Measurements from ENCODE around the gene SERPINF2.

SERPINF2 gene

GRCh38 chr17:1774390-1775176, 31.9 kb downstream of the SERPINF2 start:
- Histone ChIP-seq H3K4me3 (ENCODE audit: insufficient read depth, low read depth, low read length) (no peak overlapping the region), H3K9me3 (ENCODE audit: control insufficient read depth, low read length) (no peaks in the 10 kb centered on the region), H3K36me3 (ENCODE audit: control insufficient read depth, insufficient read depth, low read length) (peaks cover 21% of the 10 kb centered on the region), H3K4me1 (ENCODE audit: control insufficient read depth, insufficient read depth, low read length) (peaks cover 11% of the 10 kb centered on the region), H3K27ac (ENCODE audit: insufficient read depth, low read depth, low read length, poor library complexity, severe bottlenecking) (no peak overlapping the region), H3K27me3 (ENCODE audit: control insufficient read depth, insufficient read depth, low read length, poor library complexity, severe bottlenecking) (no peaks in the 10 kb centered on the region)
- 90% methylated on average over 21 of the region's 21 CpGs for WGBS, 2 experiments

DNA sequence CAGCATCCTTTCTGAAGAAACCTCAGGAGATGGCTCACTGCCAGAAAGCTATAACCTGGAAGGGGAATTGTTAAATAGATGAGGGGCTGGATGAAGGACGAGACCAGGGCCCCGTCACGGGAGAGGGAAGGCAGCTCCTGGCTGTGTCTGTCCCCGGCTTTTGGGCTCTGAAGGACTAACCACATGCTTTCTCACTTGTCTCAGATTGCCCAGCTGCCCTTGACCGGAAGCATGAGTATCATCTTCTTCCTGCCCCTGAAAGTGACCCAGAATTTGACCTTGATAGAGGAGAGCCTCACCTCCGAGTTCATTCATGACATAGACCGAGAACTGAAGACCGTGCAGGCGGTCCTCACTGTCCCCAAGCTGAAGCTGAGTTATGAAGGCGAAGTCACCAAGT, 33.7 kb downstream of the SERPINF2 start:
- Histone ChIP-seq H3K4me3 (ENCODE audit: insufficient read depth, low read depth, low read length) (no peak overlapping the region), H3K27ac (ENCODE audit: insufficient read depth, low read depth, low read length, poor library complexity, severe bottlenecking) (no peak overlapping the region), H3K4me1 (ENCODE audit: control insufficient read depth, insufficient read depth, low read length) (peaks cover 5% of the 10 kb centered on the region), H3K9me3 (ENCODE audit: control insufficient read depth, low read length) (no peaks in the 10 kb centered on the region), H3K27me3 (ENCODE audit: control insufficient read depth, insufficient read depth, low read length, poor library complexity, severe bottlenecking) (no peaks in the 10 kb centered on the region), H3K36me3 (ENCODE audit: control insufficient read depth, insufficient read depth, low read length) (peaks cover 26% of the 10 kb centered on the region)
- WGBS, 2 experiments = 96% methylated on average over 10 of the region's 10 CpGs

- Histone ChIP-seq H3K4me3 (ENCODE audit: insufficient read depth, low read depth, low read length) (no peak overlapping the region), H3K27ac (ENCODE audit: insufficient read depth, low read depth, low read length, poor library complexity, severe bottlenecking) (no peak overlapping the region), H3K4me1 (ENCODE audit: control insufficient read depth, insufficient read depth, low read length) (peaks cover 5% of the 10 kb centered on the region), H3K36me3 (ENCODE audit: control insufficient read depth, insufficient read depth, low read length) (peaks cover 31% of the 10 kb centered on the region), H3K27me3 (ENCODE audit: control insufficient read depth, insufficient read depth, low read length, poor library complexity, severe bottlenecking) (no peaks in the 10 kb centered on the region), H3K9me3 (ENCODE audit: control insufficient read depth, low read length) (no peaks in the 10 kb centered on the region)
- WGBS, 2 experiments = 92 to 96% methylated on average over 7 of the region's 7 CpGs
Measured at GRCh38 chr17:1776857-1777256, 34.2 kb downstream of the SERPINF2 start.

DNA sequence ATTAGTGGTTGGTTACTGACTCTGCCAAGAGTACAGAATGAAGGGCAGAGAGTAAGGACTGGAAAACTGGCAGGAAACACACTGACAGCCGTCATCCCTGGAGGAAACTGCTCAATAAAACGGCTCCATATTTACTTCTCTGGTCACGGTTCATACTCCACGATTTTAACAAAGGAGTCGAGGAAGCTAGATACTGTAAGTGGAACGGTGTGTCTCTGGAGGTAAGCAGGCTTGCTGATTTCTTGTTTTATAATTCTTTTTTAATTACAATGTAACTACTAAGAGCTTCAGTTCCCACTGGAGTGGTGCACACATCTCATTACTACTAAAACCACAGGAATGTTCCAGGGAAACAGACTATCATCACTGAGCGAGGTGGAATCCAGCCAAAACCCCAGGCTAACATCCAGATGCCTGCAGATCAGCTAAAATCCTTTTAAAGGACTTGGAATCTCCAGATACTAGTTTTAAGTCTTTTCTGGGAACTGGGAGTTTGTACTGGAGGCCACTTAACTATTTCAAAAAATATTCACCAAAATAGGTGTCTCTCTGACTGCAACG, 37.0 kb downstream of the SERPINF2 start:
- WGBS, 2 experiments = 97% methylated on average over 7 to 8 of the region's 8 CpGs
- Histone ChIP-seq H3K4me1 (ENCODE audit: control insufficient read depth, insufficient read depth, low read length) (peaks cover 5% of the 10 kb centered on the region), H3K9me3 (ENCODE audit: control insufficient read depth, low read length) (no peaks in the 10 kb centered on the region), H3K27me3 (ENCODE audit: control insufficient read depth, insufficient read depth, low read length, poor library complexity, severe bottlenecking) (no peaks in the 10 kb centered on the region), H3K4me3 (ENCODE audit: insufficient read depth, low read depth, low read length) (no peak overlapping the region), H3K36me3 (ENCODE audit: control insufficient read depth, insufficient read depth, low read length) (peaks cover 42% of the 10 kb centered on the region), H3K27ac (ENCODE audit: insufficient read depth, low read depth, low read length, poor library complexity, severe bottlenecking) (no peak overlapping the region)

- Histone ChIP-seq H3K27ac (ENCODE audit: insufficient read depth, low read depth, low read length, poor library complexity, severe bottlenecking) (no peak overlapping the region), H3K4me1 (ENCODE audit: control insufficient read depth, insufficient read depth, low read length) (no peaks in the 10 kb centered on the region), H3K36me3 (ENCODE audit: control insufficient read depth, insufficient read depth, low read length) (peaks cover 45% of the 10 kb centered on the region), H3K4me3 (ENCODE audit: insufficient read depth, low read depth, low read length) (no peak overlapping the region), H3K9me3 (ENCODE audit: control insufficient read depth, low read length) (no peaks in the 10 kb centered on the region), H3K27me3 (ENCODE audit: control insufficient read depth, insufficient read depth, low read length, poor library complexity, severe bottlenecking) (no peaks in the 10 kb centered on the region)
- 94% methylated on average over 6 of the region's 6 CpGs for WGBS, 2 experiments
Measured at GRCh38 chr17:1782171-1782567, 39.5 kb downstream of the SERPINF2 start.

GRCh38 chr17:1783271-1783670, 40.6 kb downstream of the SERPINF2 start:
- no peaks in the 10 kb centered on the region for H3K4me1 ChIP-seq (ENCODE audit: control insufficient read depth, insufficient read depth, low read length)
- 92 to 93% methylated on average over 19 of the region's 19 CpGs for WGBS, 2 experiments

GRCh38 chr17:1783834-1784611, 41.4 kb downstream of the SERPINF2 start:
- Histone ChIP-seq H3K4me1 (ENCODE audit: control insufficient read depth, insufficient read depth, low read length) (no peaks in the 10 kb centered on the region), H3K27me3 (ENCODE audit: control insufficient read depth, insufficient read depth, low read length, poor library complexity, severe bottlenecking) (no peaks in the 10 kb centered on the region), H3K4me3 (ENCODE audit: insufficient read depth, low read depth, low read length) (no peak overlapping the region), H3K27ac (ENCODE audit: insufficient read depth, low read depth, low read length, poor library complexity, severe bottlenecking) (no peak overlapping the region), H3K9me3 (ENCODE audit: control insufficient read depth, low read length) (no peaks in the 10 kb centered on the region), H3K36me3 (ENCODE audit: control insufficient read depth, insufficient read depth, low read length) (peaks cover 33% of the 10 kb centered on the region)
- WGBS, 2 experiments = 85 to 86% methylated on average over 16 of the region's 16 CpGs

More at GRCh38 chr17:1783271-1783670, 40.6 kb downstream of the SERPINF2 start:
- Histone ChIP-seq H3K36me3 (ENCODE audit: control insufficient read depth, insufficient read depth, low read length) (peaks cover 40% of the 10 kb centered on the region), H3K27ac (ENCODE audit: insufficient read depth, low read depth, low read length, poor library complexity, severe bottlenecking) (no peak overlapping the region), H3K4me3 (ENCODE audit: insufficient read depth, low read depth, low read length) (no peak overlapping the region), H3K27me3 (ENCODE audit: control insufficient read depth, insufficient read depth, low read length, poor library complexity, severe bottlenecking) (no peaks in the 10 kb centered on the region), H3K9me3 (ENCODE audit: control insufficient read depth, low read length) (no peaks in the 10 kb centered on the region)

- peaks cover 33% of the 10 kb centered on the region for H3K36me3 ChIP-seq (ENCODE audit: control insufficient read depth, insufficient read depth, low read length)
- H3K27ac ChIP-seq (ENCODE audit: insufficient read depth, low read depth, low read length, poor library complexity, severe bottlenecking) = no peak overlapping the region
- H3K4me1 ChIP-seq (ENCODE audit: control insufficient read depth, insufficient read depth, low read length) = no peaks in the 10 kb centered on the region
Measured at GRCh38 chr17:1785930-1786329, 43.3 kb downstream of the SERPINF2 start.

GRCh38 chr17:1786708-1787107, 44.0 kb downstream of the SERPINF2 start:
- H3K36me3 ChIP-seq (ENCODE audit: control insufficient read depth, insufficient read depth, low read length) = peaks cover 25% of the 10 kb centered on the region
- no peaks in the 10 kb centered on the region for H3K9me3 ChIP-seq (ENCODE audit: control insufficient read depth, low read length)
- WGBS, 2 experiments = 96% methylated on average over 7 of the region's 7 CpGs
- no peak overlapping the region for H3K27ac ChIP-seq (ENCODE audit: insufficient read depth, low read depth, low read length, poor library complexity, severe bottlenecking)
- no peak overlapping the region for H3K4me3 ChIP-seq (ENCODE audit: insufficient read depth, low read depth, low read length)
- no peaks in the 10 kb centered on the region for H3K4me1 ChIP-seq (ENCODE audit: control insufficient read depth, insufficient read depth, low read length)
- H3K27me3 ChIP-seq (ENCODE audit: control insufficient read depth, insufficient read depth, low read length, poor library complexity, severe bottlenecking) = no peaks in the 10 kb centered on the region

More at GRCh38 chr17:1785930-1786329, 43.3 kb downstream of the SERPINF2 start:
- Histone ChIP-seq H3K4me3 (ENCODE audit: insufficient read depth, low read depth, low read length) (no peak overlapping the region), H3K27me3 (ENCODE audit: control insufficient read depth, insufficient read depth, low read length, poor library complexity, severe bottlenecking) (no peaks in the 10 kb centered on the region), H3K9me3 (ENCODE audit: control insufficient read depth, low read length) (no peaks in the 10 kb centered on the region)
- WGBS, 2 experiments = 95% methylated on average over 4 of the region's 4 CpGs

- 94 to 95% methylated on average over 16 of the region's 16 CpGs for WGBS, 2 experiments
Measured at GRCh38 chr17:1787301-1787902, 44.7 kb downstream of the SERPINF2 start.

More at GRCh38 chr17:1787301-1787902, 44.7 kb downstream of the SERPINF2 start:
- Histone ChIP-seq H3K4me1 (ENCODE audit: control insufficient read depth, insufficient read depth, low read length) (no peaks in the 10 kb centered on the region), H3K36me3 (ENCODE audit: control insufficient read depth, insufficient read depth, low read length) (peaks cover 22% of the 10 kb centered on the region), H3K4me3 (ENCODE audit: insufficient read depth, low read depth, low read length) (no peak overlapping the region), H3K9me3 (ENCODE audit: control insufficient read depth, low read length) (no peaks in the 10 kb centered on the region), H3K27ac (ENCODE audit: insufficient read depth, low read depth, low read length, poor library complexity, severe bottlenecking) (no peak overlapping the region), H3K27me3 (ENCODE audit: control insufficient read depth, insufficient read depth, low read length, poor library complexity, severe bottlenecking) (no peaks in the 10 kb centered on the region)
